ENCODE results near the gene SYT2.
"Not testable (repeated sequence)": the region's sequence is repeated elsewhere in the genome, so short reads cannot be mapped to it uniquely, and the experiment has no call there.

Gene SYT2

DNA sequence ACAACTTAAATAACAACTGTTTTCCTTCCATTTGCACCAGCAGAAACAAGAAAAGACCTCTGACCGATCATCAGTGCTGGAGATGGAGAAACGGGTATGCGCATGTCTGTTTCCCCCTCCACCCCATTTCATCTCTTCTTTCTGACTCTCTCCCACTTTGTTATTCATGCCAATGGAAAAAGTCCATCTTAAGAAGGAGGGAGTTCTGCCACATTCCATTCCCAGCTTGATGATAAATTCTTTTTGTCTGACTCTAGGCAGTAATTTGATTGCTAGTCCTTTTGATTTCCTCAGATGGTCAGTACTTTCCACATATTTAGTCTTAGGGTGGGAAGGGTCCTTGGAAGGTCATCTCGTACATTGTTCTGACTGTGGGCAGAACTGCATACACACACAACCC lies 142.5 kb downstream of the SYT2 start:
- no peak overlapping the region for H3K4me3 ChIP-seq (ENCODE audit: low read length)
- H3K9me3 ChIP-seq (ENCODE audit: low read length) = no peaks in the 10 kb centered on the region
- H3K27me3 ChIP-seq (ENCODE audit: insufficient read depth, low read length) = no peaks in the 10 kb centered on the region
- H3K36me3 ChIP-seq (ENCODE audit: insufficient read depth, low read length) = no peaks in the 10 kb centered on the region
- H3K4me1 ChIP-seq (ENCODE audit: insufficient read depth, low read length) = peaks cover 16% of the 10 kb centered on the region
- H2AFZ ChIP-seq (ENCODE audit: low read depth, low read length) = no peak overlapping the region

DNA sequence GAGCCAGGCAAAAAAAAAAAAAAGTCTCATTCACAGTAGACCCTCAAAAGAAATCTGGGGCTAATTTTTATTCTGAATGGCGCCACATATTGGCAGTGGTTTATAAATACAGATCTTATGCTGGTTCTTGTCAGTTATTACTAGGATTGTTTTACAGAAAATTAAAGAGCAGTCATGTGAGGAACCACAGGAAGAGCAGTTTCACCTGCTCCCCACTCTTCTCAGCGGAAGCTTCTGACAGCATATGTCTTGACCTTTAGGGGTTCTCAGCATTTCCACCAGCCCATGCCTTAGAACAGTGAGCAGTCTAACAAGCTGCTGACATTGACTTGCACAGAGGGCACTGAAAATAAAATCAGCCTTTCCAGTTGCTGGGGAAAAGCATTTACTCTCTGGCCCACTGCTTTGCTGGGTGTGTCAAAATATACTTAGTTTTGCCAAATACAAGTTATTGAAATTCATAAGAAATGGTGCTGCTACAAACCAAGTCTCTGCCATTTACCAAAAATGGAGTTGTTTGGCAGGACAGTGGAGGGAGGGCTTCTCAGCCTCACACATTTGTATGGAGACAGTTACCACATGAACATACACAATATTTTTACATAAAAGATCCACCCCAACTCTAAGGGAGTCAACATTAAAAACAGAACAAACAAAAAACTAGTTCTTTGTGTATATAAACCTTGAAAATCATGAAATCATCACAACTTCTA lies 144.2 kb downstream of the SYT2 start:
- H3K9me3 ChIP-seq (ENCODE audit: low read length) = no peaks in the 10 kb centered on the region
- H3K36me3 ChIP-seq (ENCODE audit: insufficient read depth, low read length) = no peaks in the 10 kb centered on the region
- no peak overlapping the region for H2AFZ ChIP-seq (ENCODE audit: low read depth, low read length)
- no peak overlapping the region for H3K4me3 ChIP-seq (ENCODE audit: low read length)
- no peaks in the 10 kb centered on the region for H3K27me3 ChIP-seq (ENCODE audit: insufficient read depth, low read length)
- peaks cover 16% of the 10 kb centered on the region for H3K4me1 ChIP-seq (ENCODE audit: insufficient read depth, low read length)

DNA sequence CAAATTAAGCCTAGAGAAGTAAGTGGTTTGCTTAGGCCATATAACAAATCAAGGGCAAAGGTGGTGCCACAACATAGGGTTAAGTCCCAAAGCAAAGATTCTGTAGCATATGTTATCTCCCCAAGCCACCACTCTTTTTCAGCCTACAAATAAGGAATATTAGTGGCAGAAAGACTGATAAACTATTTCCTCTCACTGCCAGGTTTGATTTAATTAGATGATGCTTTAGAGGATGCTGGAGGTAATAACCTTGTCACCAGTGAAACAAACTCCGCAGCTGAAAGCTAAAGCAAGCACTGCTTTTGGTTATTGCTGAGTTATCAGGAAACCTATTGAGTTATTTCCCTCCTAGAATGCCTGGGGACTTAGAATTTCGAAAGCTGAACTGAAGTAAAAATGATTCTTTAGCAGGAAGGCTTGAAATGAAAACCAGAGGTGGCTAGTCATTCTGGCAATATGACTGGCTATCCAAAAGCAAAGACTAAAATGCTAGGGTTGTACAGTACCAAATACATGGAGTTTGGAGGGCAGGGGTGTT lies 145.2 kb downstream of the SYT2 start:
- no peak overlapping the region for H3K4me3 ChIP-seq (ENCODE audit: low read length)
- no peak overlapping the region for H2AFZ ChIP-seq (ENCODE audit: low read depth, low read length)
- H3K4me1 ChIP-seq (ENCODE audit: insufficient read depth, low read length) = peaks cover 16% of the 10 kb centered on the region

DNA sequence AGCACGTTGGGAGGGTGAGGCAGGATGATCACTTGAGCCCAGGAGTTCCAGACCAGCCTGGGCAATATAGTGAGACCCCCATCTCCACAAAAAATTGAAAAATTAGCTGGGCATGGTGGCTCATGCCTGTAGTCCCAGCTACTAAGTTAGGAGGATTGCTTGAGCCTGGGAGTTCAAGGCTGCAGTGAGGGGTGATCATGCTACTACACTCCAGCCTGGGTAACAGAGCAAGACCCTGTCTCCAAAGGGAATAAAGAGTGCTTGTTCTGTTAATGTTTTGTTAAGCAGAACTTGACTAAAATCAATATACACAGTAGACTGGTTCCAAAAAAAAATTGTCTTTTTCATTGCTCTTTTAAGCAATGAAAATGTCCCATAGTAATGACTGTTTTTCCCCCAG lies 146.4 kb downstream of the SYT2 start:
- Histone ChIP-seq H3K4me3 (ENCODE audit: low read length) (no peak overlapping the region), H3K9me3 (ENCODE audit: low read length) (no peaks in the 10 kb centered on the region), H3K4me1 (ENCODE audit: insufficient read depth, low read length) (peaks cover 16% of the 10 kb centered on the region), H2AFZ (ENCODE audit: low read depth, low read length) (no peak overlapping the region), H3K36me3 (ENCODE audit: insufficient read depth, low read length) (no peaks in the 10 kb centered on the region), H3K27me3 (ENCODE audit: insufficient read depth, low read length) (no peaks in the 10 kb centered on the region)

More for the DNA sequence above, 145.2 kb downstream of the SYT2 start:
- H3K9me3 ChIP-seq (ENCODE audit: low read length) = no peaks in the 10 kb centered on the region
- H3K27me3 ChIP-seq (ENCODE audit: insufficient read depth, low read length) = no peaks in the 10 kb centered on the region
- no peaks in the 10 kb centered on the region for H3K36me3 ChIP-seq (ENCODE audit: insufficient read depth, low read length)

DNA sequence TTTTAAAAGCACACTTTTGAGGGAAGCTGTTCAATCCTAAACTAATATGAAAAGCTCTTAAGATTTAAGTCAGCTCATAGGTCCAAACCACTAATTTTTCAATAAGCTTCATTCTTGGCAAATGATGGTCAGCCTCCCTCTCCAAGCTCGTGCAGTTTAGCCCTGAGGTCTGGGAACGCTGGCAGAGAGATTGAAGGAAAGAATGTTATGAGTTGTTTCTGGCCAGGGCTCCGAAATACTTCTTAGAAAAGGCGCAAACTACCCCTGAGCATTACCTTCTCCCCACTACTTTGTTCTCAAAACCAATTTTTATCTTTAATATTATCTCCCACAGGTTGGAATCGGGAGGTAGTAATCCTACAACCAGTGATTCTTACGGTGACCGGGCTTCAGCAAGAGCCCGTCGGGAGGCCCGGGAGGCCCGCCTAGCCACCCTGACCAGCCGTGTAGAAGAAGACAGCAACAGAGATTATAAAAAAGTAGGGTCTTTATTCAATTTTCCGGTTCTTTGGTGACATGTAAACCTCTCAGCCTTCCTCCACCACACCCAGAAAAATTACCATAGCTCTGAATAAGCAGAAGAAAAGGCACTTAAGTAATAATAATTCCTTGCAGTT lies 147.7 kb downstream of the SYT2 start:
- Histone ChIP-seq H2AFZ (ENCODE audit: low read depth, low read length) (no peak overlapping the region), H3K4me3 (ENCODE audit: low read length) (no peak overlapping the region), H3K9me3 (ENCODE audit: low read length) (no peaks in the 10 kb centered on the region), H3K36me3 (ENCODE audit: insufficient read depth, low read length) (no peaks in the 10 kb centered on the region), H3K4me1 (ENCODE audit: insufficient read depth, low read length) (peaks cover 5% of the 10 kb centered on the region), H3K27me3 (ENCODE audit: insufficient read depth, low read length) (no peaks in the 10 kb centered on the region)

DNA sequence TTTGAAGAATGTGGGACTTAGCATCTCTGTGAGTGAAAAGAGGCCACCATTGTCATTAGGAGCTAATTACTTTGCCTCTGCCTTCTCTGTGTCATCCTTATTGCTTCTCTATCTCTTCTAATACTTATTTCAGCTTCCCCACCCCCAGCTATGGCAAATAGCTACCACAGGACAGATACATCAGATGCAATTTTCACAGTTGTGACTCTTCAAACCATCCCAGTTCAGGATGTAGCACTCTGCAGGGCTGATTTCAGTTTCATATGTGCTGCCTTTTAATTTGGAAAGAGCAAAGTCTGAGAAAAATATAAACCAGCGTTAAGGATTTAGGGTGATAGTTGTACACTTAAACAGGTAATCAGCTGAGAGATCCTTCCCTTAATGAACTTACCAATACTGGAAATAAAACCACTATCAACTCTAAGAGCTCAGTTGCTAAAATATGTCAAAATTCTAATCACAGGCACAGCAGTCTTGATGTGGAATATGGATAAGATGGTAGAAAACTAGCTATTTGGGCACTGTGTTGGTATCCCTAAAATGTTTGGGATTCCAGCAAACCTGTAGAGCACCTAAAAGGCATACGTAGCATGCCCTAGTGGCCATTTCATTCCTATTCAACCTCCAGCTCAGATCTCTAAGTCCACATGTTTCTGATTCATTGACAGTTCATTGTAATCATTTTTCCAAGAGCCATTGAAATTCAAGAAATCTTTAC lies 148.4 kb downstream of the SYT2 start:
- Histone ChIP-seq H3K36me3 (ENCODE audit: insufficient read depth, low read length) (no peaks in the 10 kb centered on the region), H2AFZ (ENCODE audit: low read depth, low read length) (no peak overlapping the region)

DNA sequence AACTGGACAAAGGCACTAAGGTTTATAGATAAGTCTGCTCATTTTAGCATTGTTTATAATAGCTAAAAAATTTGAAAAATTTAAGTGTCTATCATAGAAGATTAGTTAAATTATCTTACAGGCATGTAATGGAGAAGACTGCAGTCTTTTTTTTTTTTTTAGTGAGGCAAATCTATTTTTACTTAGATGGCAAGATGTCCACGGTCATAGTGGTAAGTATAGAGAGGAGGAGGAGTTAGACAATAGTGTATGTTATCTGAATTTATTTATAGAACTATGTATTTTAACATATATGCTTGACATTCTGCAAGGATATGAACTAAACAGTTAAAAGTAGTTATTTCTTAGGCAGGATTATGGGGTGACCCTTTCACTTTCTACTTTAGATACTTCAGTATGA lies 149.0 kb downstream of the SYT2 start:
- Histone ChIP-seq H3K36me3 (ENCODE audit: insufficient read depth, low read length) (no peaks in the 10 kb centered on the region), H3K9me3 (ENCODE audit: low read length) (no peaks in the 10 kb centered on the region), H2AFZ (ENCODE audit: low read depth, low read length) (no peak overlapping the region), H3K27me3 (ENCODE audit: insufficient read depth, low read length) (no peaks in the 10 kb centered on the region), H3K4me3 (ENCODE audit: low read length) (no peak overlapping the region), H3K4me1 (ENCODE audit: insufficient read depth, low read length) (no peaks in the 10 kb centered on the region)

More for the DNA sequence above, 148.4 kb downstream of the SYT2 start:
- no peak overlapping the region for H3K4me3 ChIP-seq (ENCODE audit: low read length)
- H3K4me1 ChIP-seq (ENCODE audit: insufficient read depth, low read length) = peaks cover 4% of the 10 kb centered on the region
- no peaks in the 10 kb centered on the region for H3K27me3 ChIP-seq (ENCODE audit: insufficient read depth, low read length)
- no peaks in the 10 kb centered on the region for H3K9me3 ChIP-seq (ENCODE audit: low read length)

DNA sequence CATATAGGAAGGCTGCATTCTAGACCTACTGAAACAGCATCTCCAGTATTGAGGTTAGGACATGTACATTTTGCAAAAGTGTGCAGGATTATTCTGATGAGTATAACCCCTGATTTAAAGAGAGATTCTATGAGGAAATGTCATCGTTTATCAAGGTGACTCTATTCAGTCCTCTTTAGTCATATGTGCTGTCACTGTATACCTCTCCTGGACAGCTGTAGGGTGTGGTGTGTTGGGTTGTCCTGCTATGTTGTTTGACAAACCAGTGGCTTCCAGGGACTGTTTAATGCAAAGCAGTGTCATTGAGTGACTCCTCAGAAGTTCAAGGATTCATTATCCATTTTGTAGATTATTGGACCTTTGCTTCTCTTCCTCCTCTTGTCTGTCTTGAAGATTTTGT lies 152.6 kb downstream of the SYT2 start:
- H2AFZ ChIP-seq (ENCODE audit: low read depth, low read length); H3K4me1 ChIP-seq (ENCODE audit: insufficient read depth, low read length); H3K4me3 ChIP-seq (ENCODE audit: low read length); H3K27me3 ChIP-seq (ENCODE audit: insufficient read depth, low read length); H3K9me3 ChIP-seq (ENCODE audit: low read length); H3K36me3 ChIP-seq (ENCODE audit: insufficient read depth, low read length): not testable (repeated sequence)

DNA sequence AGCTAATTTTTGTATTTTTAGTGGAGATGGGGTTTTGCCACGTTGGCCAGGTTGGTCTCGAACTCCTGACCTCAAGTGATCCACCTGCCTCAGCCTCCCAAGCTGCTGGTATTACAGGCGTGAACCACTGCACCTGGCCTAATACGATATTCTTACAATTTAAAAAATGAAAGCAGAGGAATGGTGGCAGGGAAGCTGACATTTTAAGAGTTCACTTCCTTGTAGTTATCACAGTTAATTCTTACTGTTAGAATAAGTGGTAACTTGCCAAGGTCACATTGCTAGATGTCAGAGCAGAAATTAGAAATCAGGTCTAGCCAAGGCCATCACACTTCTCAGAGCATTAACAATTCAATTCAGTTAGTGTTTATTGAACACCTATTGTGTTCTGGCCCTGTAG lies 154.2 kb downstream of the SYT2 start:
- not testable (repeated sequence) for H3K9me3 ChIP-seq (ENCODE audit: low read length); H3K36me3 ChIP-seq (ENCODE audit: insufficient read depth, low read length); H3K27me3 ChIP-seq (ENCODE audit: insufficient read depth, low read length); H2AFZ ChIP-seq (ENCODE audit: low read depth, low read length); H3K4me1 ChIP-seq (ENCODE audit: insufficient read depth, low read length); H3K4me3 ChIP-seq (ENCODE audit: low read length)

DNA sequence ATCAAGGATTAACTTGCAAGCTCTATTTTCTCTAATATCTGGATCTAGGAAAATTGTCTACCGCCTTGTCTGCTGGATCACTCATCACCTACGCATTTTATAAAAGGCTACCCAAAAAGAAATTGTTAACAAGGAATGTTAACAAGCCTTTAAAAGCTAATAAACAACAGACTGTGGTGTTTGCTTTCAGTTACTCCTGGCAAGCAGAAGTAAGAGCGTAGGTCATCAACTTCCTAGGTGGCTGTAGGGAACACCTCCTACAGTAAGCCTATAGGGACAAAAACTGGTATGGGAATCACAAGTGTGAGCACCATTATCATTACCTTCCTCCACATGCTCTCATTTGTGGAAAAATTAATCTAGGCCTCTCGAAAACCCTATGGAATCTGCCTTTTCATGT lies 155.6 kb downstream of the SYT2 start:
- not testable (repeated sequence) for H2AFZ ChIP-seq (ENCODE audit: low read depth, low read length)

DNA sequence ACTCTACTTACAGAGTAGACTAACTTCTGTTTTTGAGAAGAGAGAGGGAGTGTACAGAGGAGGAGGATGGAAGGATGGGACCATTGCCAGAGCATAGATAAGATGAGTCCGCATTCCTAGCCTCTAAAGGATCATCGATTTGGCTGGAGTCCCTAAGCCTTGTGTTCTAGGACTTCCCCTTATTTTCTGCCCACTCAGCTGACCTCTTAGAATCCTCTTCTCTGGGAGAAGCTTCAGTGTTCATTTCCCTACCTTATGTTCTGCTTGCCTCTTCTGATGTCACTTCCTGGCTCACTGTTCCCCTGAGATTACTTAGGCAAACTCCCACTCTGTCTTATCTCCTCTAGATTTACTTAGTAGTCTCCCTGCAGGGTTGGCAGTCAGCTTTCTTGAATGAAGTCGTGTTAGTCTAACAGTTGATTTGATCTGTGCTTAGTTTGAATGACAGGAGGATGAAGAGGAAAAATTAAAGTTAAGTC lies 156.7 kb downstream of the SYT2 start:
- no peaks in the 10 kb centered on the region for H3K9me3 ChIP-seq (ENCODE audit: low read length)
- H3K4me3 ChIP-seq (ENCODE audit: low read length) = no peak overlapping the region
- no peaks in the 10 kb centered on the region for H3K4me1 ChIP-seq (ENCODE audit: insufficient read depth, low read length)
- no peaks in the 10 kb centered on the region for H3K36me3 ChIP-seq (ENCODE audit: insufficient read depth, low read length)
- H2AFZ ChIP-seq (ENCODE audit: low read depth, low read length) = no peak overlapping the region
- no peaks in the 10 kb centered on the region for H3K27me3 ChIP-seq (ENCODE audit: insufficient read depth, low read length)

More for the DNA sequence above, 155.6 kb downstream of the SYT2 start:
- H3K36me3 ChIP-seq (ENCODE audit: insufficient read depth, low read length); H3K4me1 ChIP-seq (ENCODE audit: insufficient read depth, low read length); H3K4me3 ChIP-seq (ENCODE audit: low read length); H3K9me3 ChIP-seq (ENCODE audit: low read length); H3K27me3 ChIP-seq (ENCODE audit: insufficient read depth, low read length): not testable (repeated sequence)

DNA sequence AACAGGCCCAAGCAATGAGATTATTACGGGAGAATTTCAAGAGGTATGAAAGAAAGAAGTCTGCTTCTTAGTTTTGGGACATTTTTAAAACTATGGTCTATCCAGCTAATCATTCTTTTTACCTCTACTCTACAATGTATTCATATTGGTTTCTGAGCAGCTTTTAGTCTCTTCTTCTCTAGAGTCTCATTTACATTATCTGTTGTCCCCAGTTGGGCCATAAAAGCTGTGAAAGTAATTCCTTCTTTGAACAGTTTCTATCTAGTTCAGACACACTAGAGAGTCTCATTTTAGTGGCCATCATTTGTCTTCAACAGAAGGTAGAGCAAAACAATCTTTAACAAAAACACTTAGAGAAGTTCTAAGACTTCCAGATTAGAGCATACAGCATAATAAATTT lies 157.2 kb downstream of the SYT2 start:
- H3K4me3 ChIP-seq (ENCODE audit: low read length); H2AFZ ChIP-seq (ENCODE audit: low read depth, low read length); H3K36me3 ChIP-seq (ENCODE audit: insufficient read depth, low read length); H3K27me3 ChIP-seq (ENCODE audit: insufficient read depth, low read length); H3K9me3 ChIP-seq (ENCODE audit: low read length); H3K4me1 ChIP-seq (ENCODE audit: insufficient read depth, low read length): not testable (repeated sequence)

DNA sequence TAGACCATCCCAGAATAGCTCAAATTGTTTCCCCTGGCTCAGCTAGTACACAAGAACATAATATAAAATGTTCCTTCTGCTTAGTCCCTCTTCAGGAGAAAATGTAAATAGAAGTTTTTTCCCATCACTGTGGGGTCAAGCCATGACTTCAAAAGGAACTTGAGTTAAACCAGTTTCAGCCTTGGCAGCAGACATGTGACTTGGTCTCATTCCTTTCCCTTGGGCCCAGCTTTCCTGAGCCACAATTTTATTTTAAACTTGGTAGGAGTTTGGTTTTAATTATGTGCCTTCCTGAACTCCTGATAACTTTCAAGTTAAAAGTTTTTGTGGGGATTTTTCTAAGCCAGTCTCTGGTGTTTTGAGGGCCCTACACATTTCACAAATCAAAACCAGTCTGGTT lies 157.6 kb downstream of the SYT2 start:
- H3K4me3 ChIP-seq (ENCODE audit: low read length); H3K9me3 ChIP-seq (ENCODE audit: low read length); H3K27me3 ChIP-seq (ENCODE audit: insufficient read depth, low read length); H3K36me3 ChIP-seq (ENCODE audit: insufficient read depth, low read length); H3K4me1 ChIP-seq (ENCODE audit: insufficient read depth, low read length); H2AFZ ChIP-seq (ENCODE audit: low read depth, low read length): not testable (repeated sequence)

Measured in neuron (in vitro differentiated cells).